HUES6 (cell line): ENCODE measurements around the gene ZNF534.
"Not testable (repeated sequence)": the region's sequence is repeated elsewhere in the genome, so short reads cannot be mapped to it uniquely, and the experiment has no call there.

ENCODE experiments used
- H3K27ac ChIP-seq: 2 replicates; pipeline ENCODE4 v1.7.0; 2013; ENCODE audit warnings: low read depth, mild to moderate bottlenecking, low read length, inconsistent platforms
- H3K27me3 ChIP-seq: 2 replicates; pipeline ENCODE4 v1.6.1; 2013; ENCODE audit warnings: low read length; ENCODE audit not compliant: control insufficient read depth, insufficient read depth
- H3K36me3 ChIP-seq: 2 replicates; pipeline ENCODE4 v1.6.1; 2013; ENCODE audit warnings: low read length; ENCODE audit not compliant: control insufficient read depth, insufficient read depth
- H3K4me1 ChIP-seq: 2 replicates; pipeline ENCODE4 v1.6.1; 2013; ENCODE audit warnings: low read length; ENCODE audit not compliant: control insufficient read depth, insufficient read depth
- H3K4me3 ChIP-seq: 2 replicates; pipeline ENCODE4 v1.5.1; 2013; ENCODE audit warnings: low read depth, low read length
- H3K9ac ChIP-seq: one replicate; pipeline ENCODE4 v1.6.1; 2013; ENCODE audit warnings: mild to moderate bottlenecking, low read length
- H3K9me3 ChIP-seq: 2 replicates; pipeline ENCODE4 v1.6.1; 2013; ENCODE audit warnings: low read depth, low read length; ENCODE audit not compliant: control insufficient read depth, insufficient read depth

Gene ZNF534

GRCh38 chr19:52498571-52498970 is 69.6 kb downstream of the ZNF534 start:
- peaks cover 8% of the 10 kb centered on the region for H3K4me1 ChIP-seq
- no peak overlapping the region for H3K9ac ChIP-seq
- peaks cover 9% of the 10 kb centered on the region for H3K36me3 ChIP-seq
- H3K9me3 ChIP-seq: no peaks in the 10 kb centered on the region
- no peak overlapping the region for H3K27ac ChIP-seq
- H3K4me3 ChIP-seq: no peak overlapping the region
- peaks cover 7% of the 10 kb centered on the region; the same call in 1 of the 2 replicates for H3K27me3 ChIP-seq

GRCh38 chr19:52500474-52500873 is 71.5 kb downstream of the ZNF534 start:
- not testable (repeated sequence) for H3K27me3 ChIP-seq, H3K27ac ChIP-seq, H3K9me3 ChIP-seq, H3K9ac ChIP-seq, H3K4me3 ChIP-seq, H3K4me1 ChIP-seq
- peaks cover 16% of the 10 kb centered on the region for H3K36me3 ChIP-seq

- H3K27ac ChIP-seq, H3K9ac ChIP-seq, H3K4me1 ChIP-seq, H3K27me3 ChIP-seq, H3K4me3 ChIP-seq, H3K9me3 ChIP-seq: not testable (repeated sequence)
- H3K36me3 ChIP-seq: peaks cover 21% of the 10 kb centered on the region
Measured at GRCh38 chr19:52500991-52501390, 72.0 kb downstream of the ZNF534 start.
